HL-60 (cell line): ENCODE data around the gene SPATA32.

Experiments used
- CTCF ChIP-seq: IDR thresholded peaks from one replicate; pipeline ENCODE4 v1.5.1; 2011; ENCODE audit warnings: low read length, control low read depth, inconsistent platforms; ENCODE audit not compliant: insufficient read depth
- POLR2AphosphoS5 ChIP-seq: IDR thresholded peaks from 2 replicates; pipeline ENCODE4 v1.6.1; 2012; ENCODE audit warnings: low read depth

DNA sequence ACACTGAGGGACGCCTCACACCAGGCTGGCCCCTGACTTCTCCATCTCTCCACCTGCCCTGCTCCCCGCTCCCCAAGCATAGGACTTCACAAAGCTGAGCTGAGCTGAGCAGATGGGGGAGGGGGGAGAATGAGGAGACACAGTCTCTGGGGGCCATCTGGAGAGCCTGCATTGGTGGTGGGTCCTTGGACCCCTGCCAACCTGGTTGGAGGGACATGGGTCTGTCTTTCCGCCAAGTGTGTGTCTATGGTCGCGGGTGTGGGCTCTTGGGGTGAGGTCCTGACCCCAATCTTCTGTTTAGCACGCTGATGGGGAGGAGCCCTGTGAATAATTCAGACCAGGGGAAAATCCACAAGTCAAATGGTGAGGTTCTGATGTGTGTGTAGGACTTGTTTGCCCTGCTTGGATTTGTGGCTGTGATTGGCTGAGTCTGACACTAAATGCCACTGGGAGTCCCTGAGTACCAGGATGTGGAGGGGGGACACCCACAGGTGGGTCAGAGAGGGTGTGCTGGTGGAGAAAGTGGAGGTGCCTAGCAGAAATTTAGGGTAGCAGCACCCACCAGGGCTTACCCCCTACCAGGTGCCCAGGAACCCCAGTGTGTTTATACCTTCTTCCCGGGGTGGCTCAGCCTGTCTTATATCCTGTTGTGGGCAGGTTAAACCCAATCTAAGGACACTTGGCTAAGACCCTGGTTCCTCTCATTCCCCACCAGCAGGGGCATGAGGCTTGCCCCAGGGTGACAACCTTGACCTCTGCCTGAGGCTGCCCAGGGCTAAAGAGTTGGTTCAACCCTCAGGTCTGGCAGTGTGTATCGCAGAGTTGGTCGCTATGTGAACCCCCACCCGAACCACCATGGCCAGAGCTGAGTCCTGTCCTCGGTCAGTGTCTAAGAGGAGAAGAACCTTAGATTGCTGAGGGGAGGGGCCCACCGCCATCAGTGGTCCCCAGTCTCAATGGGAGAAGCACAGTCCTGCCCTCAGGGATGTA, 38.1 kb downstream of the SPATA32 start:
- TF ChIP-seq CTCF (no peak), POLR2AphosphoS5 (no peak)
